HG03025 (cell line): ENCODE measurements around the gene USP7.

Experiments used
- ATAC-seq: cut with Tn5 transposase; IDR thresholded peaks from one replicate; pipeline ENCODE4 v1.9.1; 2021; ENCODE audit warnings: mild to moderate bottlenecking, moderate library complexity; ENCODE audit not compliant: unreplicated experiment, low FRiP score

USP7 gene

GRCh38 chr16:8955828-8956227 is 7.9 kb downstream of the USP7 start:
- ATAC-seq, result no peak

GRCh38 chr16:8953064-8953463 is 10.6 kb downstream of the USP7 start:
- no peak for ATAC-seq

DNA sequence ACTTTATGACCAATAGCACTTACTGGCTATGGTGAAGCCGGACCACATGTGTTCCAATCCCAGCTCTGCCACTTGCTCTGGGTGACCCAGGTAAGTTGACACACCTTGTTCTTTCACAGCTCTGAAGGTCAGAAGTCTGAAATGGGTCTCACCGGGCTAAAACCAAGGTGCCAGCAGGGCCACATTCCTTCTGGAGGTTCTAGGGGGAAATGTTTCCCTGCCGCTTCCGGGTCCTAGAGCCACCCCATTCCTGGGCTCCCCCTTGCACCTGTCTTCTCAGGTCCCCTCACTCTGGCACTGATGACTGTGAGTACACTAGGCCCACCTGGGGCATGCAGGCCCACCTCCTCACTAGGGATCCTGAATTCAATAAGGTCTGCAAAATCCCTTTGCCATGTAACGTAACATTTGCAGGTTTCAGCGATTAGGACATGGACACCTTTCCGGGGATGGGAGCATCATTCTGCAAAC is 11.4 kb downstream of the USP7 start:
- no peak for ATAC-seq

DNA sequence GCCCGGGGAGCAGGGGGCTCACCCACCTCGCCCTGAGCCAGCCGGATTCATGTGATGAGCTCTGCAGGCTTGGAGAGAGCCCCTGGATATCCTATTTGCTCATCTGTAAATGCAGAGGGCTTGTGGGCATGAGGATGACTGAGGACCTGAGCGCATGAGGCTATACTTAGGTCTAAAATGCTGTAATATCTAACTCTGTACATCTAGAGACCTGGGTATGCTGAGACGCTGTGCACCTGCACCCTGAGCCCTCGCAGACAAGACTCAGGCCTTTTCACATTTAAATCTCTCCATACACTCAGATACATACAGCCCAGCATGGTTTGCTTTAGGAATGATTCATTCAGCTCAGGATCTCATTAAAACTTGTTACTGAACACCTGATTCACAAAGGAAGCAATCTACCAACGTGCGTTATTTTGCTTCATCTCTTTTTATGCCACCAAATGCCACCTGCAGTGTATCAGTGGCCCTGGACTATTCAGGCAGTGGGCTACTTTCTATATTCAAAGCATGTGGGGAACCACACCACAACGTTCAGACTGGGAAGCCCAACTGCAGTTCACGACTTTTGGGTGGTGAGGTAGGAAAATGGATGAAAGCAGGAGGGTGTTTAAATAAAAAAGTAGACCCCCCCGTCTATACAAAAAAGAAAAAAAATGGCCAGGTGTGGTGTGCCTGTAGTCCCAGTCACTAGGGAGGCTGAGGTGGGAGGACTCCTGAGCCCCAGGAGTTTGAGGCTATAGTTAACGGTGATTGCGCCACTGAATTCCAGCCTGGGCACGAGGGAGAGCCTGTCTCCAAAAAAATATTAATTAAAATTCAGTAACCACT is 12.0 kb downstream of the USP7 start:
- no peak for ATAC-seq

- ATAC-seq, result no peak
Measured at GRCh38 chr16:8950580-8951077, 13.1 kb downstream of the USP7 start.

DNA sequence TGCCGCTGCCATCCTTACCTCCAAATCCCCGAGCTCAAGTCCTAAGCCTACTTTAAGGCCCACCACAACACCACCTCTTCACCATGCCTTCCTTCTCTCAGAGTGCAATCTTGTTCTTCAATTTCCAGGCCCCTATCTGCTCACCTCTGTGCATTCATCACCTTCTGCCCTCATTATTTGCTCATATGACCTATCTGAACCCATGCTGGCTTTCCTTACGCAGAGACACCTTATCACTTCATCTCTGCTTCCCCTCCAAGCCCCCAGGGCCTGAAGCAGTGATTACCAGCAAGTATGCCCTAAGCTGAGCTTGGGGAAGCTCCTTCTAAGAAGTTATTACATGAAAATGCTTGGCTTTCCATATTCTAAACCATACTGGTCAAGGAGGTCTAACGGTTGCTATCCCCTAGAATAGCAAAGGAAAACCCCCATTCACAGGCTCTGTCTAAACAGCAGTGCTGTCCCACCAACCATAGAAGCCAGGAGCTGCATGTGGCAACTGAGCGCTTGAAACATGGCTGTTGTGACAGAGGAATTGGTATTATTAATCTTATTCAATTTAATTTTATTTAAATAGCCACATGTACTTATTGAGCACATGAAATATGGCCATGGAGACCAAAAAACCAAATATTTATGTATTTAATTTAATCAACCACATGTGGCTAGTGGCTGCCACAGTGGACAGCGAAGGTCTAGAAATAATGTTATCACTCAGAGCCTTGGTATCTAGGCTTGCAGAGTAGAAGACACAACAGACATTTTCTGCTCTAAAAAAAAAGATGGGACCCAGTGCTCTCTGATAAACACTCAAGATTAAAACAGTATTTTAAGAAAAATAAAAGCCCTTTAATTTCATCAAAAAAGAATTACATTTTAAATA is 13.9 kb downstream of the USP7 start:
- ATAC-seq, result no peak

- ATAC-seq, result no peak
Measured at GRCh38 chr16:8948831-8949230, 14.9 kb downstream of the USP7 start.

- no peak for ATAC-seq
Measured at GRCh38 chr16:8948069-8948593, 15.6 kb downstream of the USP7 start.

DNA sequence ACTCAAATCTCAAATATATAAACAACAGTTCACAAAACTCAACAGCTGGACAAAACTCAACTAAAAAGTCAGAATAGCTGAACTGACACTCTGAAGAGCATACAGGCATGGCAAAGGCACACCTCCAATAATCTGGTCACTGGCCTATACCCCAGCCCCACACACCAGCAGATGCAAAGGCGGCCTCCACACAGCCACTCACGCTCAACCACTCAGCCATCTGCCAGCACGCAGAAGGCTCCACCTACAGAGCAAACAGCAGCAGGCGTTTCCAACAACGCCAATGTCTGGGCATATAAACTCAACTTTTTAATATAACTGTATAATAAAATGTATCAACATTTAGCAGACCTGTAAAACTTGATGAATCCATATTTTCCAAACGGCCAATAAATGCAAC is 17.2 kb downstream of the USP7 start:
- no peak for ATAC-seq

DNA sequence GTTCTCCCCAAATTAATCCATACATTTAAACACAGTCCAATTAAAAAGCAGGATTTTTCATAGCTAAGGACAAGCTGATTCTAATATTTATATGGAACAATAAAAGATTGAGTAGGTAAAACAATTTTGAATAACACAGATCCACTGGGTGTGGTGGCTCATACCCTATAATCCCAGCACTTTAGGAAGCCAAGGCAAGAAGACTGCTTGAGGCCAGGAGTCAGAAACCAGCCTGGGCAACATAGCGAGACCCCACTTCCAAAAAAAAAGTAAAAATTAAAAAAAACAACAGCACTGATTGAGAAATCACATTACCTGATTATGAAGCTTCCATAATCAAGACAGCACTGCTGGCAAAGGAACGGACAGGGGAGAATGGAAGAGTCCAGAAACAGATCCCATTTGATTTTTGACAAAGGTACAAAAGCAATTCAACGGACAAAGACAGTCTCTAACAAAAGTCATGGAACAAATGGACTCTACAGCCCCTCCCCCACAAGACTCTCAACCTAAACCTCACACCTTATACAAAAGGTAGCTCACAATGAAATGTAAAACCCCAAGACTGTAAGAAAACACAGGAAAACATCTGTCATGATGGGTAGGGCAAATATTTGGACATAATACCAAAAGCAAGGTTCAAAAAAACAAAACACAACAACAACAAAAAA is 17.9 kb downstream of the USP7 start:
- ATAC-seq, result no peak

DNA sequence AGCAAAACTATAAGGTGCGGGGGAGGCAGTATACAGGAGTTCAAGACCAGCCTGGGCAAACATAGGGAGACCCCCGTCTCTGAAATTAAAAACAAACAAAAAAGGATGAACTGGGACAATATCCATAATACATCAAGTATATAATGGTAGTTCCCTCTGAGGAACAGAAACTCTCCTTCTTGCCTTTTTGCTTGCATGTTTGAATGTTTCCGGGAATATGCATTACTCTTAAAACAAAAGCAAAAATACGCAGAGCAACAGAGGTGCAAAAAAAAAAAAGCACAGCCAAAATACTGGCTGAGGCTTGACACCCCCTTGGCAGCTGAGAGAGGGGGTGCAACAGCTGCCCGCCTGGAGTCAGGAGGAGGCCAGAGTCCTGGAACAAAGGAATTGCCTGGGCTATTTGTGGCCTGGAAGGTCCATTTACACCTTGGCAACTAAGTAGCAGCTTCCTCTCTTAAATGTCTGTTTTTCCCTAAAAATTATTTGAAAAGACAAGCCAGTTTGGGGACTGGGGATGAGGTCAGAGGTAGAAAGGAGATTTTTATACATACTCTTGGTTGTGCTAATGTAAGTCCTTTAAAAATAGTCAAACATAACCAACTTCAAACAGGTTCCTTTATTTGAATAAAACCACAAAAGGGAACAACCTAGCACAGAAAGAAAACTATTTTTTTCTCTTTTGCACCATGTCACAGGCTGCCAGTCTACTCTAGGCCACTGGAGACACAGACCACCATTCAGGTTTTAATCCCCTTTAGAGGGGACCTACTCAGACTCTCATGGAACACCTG is 19.5 kb downstream of the USP7 start:
- peak; percentile 57 for ATAC-seq

- ATAC-seq, result no peak
Measured at GRCh38 chr16:8943001-8943763, 20.5 kb downstream of the USP7 start.

GRCh38 chr16:8941718-8942344 is 21.9 kb downstream of the USP7 start:
- ATAC-seq, result no peak

GRCh38 chr16:8937803-8938202 is 25.9 kb downstream of the USP7 start:
- no peak for ATAC-seq

DNA sequence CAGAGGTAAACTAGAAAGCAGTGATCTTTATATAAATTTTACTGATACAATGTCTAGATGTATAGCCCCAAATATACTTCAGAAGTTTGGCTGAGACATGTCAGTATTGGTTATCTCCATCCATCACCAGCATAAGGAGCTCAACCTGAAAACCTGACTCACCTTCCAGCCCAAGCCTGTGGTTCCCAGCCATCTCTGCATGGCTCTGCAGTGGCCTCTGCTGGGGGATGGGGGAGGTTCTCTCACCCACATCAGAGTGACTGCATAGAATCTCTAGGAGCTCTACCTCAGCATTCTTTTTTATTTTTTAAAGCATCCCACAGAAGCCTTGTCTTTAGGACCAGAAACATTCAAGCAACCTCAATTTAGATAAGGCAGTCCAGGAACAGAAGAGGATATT is 27.3 kb downstream of the USP7 start:
- ATAC-seq, result no peak

DNA sequence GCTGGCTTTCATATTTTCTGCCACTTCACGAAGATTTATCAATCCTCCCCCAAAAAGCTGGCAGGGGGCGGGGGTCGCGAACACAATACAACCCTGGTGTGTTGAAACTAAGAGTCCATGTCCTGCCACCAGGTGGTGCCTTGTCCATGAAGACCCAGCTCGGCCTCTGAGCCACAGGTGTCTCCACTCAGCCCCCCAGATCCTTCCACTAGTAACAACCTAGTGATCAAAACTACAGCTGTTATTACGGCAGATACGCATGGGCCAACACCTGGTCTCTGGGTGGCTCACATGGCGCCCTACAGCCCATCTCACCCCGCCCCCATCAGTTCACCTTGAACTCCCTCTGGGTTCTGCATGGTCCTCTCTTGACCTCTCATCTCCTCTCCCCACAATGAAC is 27.7 kb downstream of the USP7 start:
- ATAC-seq, result no peak

DNA sequence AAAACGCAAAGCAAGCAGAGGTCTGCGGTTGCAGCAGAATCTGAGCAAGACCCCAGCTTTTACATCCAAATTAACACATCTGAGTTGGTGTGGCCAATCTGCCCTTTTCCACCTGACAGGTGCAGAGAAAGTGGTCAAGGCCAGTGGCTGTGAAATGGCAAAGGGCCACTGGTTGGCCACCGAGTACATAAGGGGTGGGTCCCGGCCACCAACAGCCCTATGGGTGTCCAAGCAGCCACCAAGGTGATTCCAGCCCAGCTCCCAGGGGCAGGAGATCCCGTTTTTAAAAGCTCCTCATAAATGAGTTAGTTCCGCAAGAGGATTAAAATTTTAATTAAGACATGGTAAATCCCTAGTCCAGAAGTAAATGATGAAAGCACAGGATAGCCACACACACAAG is 29.1 kb downstream of the USP7 start:
- ATAC-seq, result no peak

- ATAC-seq, result no peak
Measured at GRCh38 chr16:8931859-8932258, 31.8 kb downstream of the USP7 start.
